Measurements from ENCODE around the gene SH3BP4. TPM values are rescaled to one million over a fixed set of nuclear protein-coding genes. Genes with fewer than 3 reads are reported as not detected.

The SH3BP4 gene
- polyA plus RNA-seq, 2 of the 4 experiments (the other 2 are of a cell fraction), result 22.6 to 35.7 TPM

DNA sequence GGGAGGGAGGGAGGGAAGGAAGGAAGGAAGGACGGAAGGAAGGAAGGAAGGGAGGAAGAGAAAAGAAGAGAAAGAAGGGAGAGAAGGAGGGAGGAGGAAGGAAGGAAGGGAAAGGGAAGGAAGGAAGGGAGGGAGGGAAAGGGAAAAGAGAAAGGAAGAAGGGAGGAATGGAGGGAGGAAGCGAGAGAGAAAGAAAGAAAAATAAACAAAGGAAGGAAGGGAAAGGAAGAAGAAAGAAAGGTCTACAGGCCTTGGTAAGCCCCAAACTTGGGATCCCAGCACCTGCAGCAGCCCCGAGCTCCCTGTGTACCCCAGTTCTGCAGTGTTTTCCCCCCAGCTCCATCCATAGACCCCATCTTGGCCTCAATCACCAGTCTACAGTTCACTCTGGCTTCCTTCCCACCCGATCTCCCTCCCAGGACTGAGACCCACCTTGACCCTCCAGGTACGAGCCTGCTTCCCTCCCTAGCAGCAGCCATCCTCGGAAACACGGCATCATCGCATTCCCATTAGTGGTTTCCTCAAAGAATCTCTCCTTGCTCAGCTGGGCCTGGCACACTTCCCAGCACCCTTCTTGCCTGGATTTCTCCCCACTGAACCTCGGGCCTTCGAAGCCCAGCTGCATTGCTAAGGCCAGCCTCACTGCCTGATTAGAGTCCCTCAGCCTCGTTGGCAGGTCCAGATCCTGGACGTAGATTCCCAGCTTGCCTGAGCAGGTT is 46.1 kb upstream of the SH3BP4 start:
- FAIRE-seq (no peak), DNase-seq (ENCODE audit: low read depth in 1 of 2, low spot score in 1 of 2) (no peak), ATAC-seq (no peak)
- Histone ChIP-seq H3K9me3 (no peaks in the 10 kb centered on the region), H3K4me2 (no peak overlapping the region), H3K27ac (no peak overlapping the region), H3K4me1 (no peaks in the 10 kb centered on the region), H3K4me3 (no peak overlapping the region)
- ChIA-PET POLR2A (no interaction called here), CTCF (interaction anchor here (1.8 kb wide), 1 partner anchor 23 kb away, joined by 3 read pairs; no protein-coding TSS in a partner anchor)
- WGBS (ENCODE audit: missing lambda C conversion rate), result 76% methylated on average over 10 of the region's 12 CpGs
- TF ChIP-seq HES2 (IDR thresholded peaks at IDR 0.05) (no peak), PHF8 (IDR thresholded peaks at IDR 0.05; ENCODE audit: borderline replicate concordance, low read depth) (no peak), MAZ (IDR thresholded peaks at IDR 0.05; ENCODE audit: borderline replicate concordance, low read depth, low read length) (no peak), CBX8 (IDR thresholded peaks at IDR 0.05) (no peak), NFE2L2 (conservative IDR thresholded peaks at IDR 0.05; ENCODE audit: low read length) (no peak), RCOR1 (IDR thresholded peaks at IDR 0.05; ENCODE audit: low read depth, low read length) (no peak), ZC3H11A (IDR thresholded peaks at IDR 0.05) (no peak), CEBPB (IDR thresholded peaks at IDR 0.05) (no peak), ELK1 (IDR thresholded peaks at IDR 0.05; ENCODE audit: low read depth, low read length) (no peak)
- TF ChIP-seq, protein P1, sequence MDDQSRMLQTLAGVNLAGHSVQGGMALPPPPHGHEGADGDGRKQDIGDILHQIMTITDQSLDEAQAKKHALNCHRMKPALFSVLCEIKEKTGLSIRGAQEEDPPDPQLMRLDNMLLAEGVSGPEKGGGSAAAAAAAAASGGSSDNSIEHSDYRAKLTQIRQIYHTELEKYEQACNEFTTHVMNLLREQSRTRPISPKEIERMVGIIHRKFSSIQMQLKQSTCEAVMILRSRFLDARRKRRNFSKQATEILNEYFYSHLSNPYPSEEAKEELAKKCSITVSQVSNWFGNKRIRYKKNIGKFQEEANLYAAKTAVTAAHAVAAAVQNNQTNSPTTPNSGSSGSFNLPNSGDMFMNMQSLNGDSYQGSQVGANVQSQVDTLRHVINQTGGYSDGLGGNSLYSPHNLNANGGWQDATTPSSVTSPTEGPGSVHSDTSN (IDR thresholded peaks at IDR 0.05), result no peak

DNA sequence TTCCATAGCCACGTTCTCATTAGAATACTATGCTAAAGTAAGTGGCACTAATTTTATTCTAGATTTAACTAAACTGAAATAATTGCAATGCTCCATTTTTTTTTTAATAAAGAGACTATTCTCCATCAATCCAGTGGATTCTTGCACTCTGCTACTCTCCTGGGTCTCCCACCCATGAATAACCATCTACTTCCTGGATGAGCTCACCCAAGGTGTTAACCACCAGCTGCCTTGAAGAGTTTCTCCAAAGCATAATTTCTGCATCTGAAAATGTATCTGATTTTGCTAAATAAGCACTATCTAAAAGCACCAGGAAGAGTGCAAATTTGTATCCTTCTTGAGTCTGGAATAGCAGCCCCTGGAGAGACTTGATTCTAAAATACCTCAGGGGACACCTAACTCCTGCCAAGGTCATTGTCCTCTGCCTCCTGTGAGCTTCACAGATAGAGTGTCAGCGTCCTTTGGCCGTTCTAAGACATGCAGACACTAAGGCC is 41.6 kb upstream of the SH3BP4 start:
- Histone ChIP-seq H3K4me3 (no peak overlapping the region), H3K4me2 (no peak overlapping the region), H3K9me3 (no peaks in the 10 kb centered on the region), H3K27ac (no peak overlapping the region), H3K4me1 (no peaks in the 10 kb centered on the region)
- FAIRE-seq, result no peak
- TF ChIP-seq CTCF (IDR thresholded peaks at IDR 0.05) (no peak), MAFK (IDR thresholded peaks at IDR 0.05; ENCODE audit: partially characterized antibody) (peak; percentile 48)
- ATAC-seq, result no peak
- WGBS (ENCODE audit: missing lambda C conversion rate), result 51% methylated on average over 3 of the region's 3 CpGs
- ChIA-PET CTCF (interaction anchor here (0.9 to 1.2 kb wide), 2 partner anchors 29 to 299 kb away, joined by 3 read pairs; no protein-coding TSS in a partner anchor), POLR2A (no interaction called here)
- DNase-seq (ENCODE audit: low read depth in 1 of 2, low spot score in 1 of 2), result no peak

GRCh38 chr2:234911271-234911670 is 40.5 kb upstream of the SH3BP4 start:
- POLR2A ChIA-PET, result no interaction called here
- Histone ChIP-seq H3K4me2 (no peak overlapping the region), H3K9me3 (no peaks in the 10 kb centered on the region), H3K4me3 (no peak overlapping the region), H3K4me1 (no peaks in the 10 kb centered on the region), H3K27ac (0 out of 6 replicates have a peak overlapping the region, but pooled peaks of 1 of the 2 experiments have one; percentile 16)
- WGBS (ENCODE audit: missing lambda C conversion rate), result 50% methylated on average over 2 of the region's 2 CpGs
- TF ChIP-seq RARB (CRISPR knock-in tag; IDR thresholded peaks at IDR 0.05) (no peak), RAD21 (conservative IDR thresholded peaks at IDR 0.05 in 1 of 2, IDR thresholded peaks at IDR 0.05 in 1 of 2) (no peak), TP53 (CRISPR knock-in tag; IDR thresholded peaks at IDR 0.05) (no peak), RNF2 (IDR thresholded peaks at IDR 0.05; ENCODE audit: borderline replicate concordance, low read depth) (no peak), HES2 (IDR thresholded peaks at IDR 0.05) (no peak), FOSB (CRISPR knock-in tag; IDR thresholded peaks at IDR 0.05) (no peak), NFE2L2 (conservative IDR thresholded peaks at IDR 0.05; ENCODE audit: low read length) (no peak)
- DNase-seq (ENCODE audit: low read depth in 1 of 2, low spot score in 1 of 2), result no peak
- no peak for ATAC-seq
- CTCF ChIA-PET, result interaction anchor here (1.2 kb wide), 1 partner anchor 30 kb away, joined by 3 read pairs; no protein-coding TSS in a partner anchor
- no peak for FAIRE-seq

Measured in A549 (cell line).